Epithelial cell of proximal tubule (primary cell): Measurements from ENCODE around the gene ATP13A2. TPM values are rescaled to one million over a fixed set of nuclear protein-coding genes. Genes with fewer than 3 reads are reported as not detected.

ENCODE experiments used
- total RNA-seq: library from RNA; depleted of rRNA; stranded (reverse); fragments of >200 nt; gene quantifications from 2 replicates; pipeline ENCODE4 v1.2.3, GENCODE V29; 2015

ATP13A2 gene
- total RNA-seq, 1 donor from 2014 or later = 87.8 TPM

Other genes starting within 250 kb of the ATP13A2 start
- gene RNU1-2, start 115.9 kb downstream of the ATP13A2 start, total RNA-seq = under 0.01 TPM in 2 replicates
- 15.2 and 17.7 TPM in 2 replicates for gene CROCC, start 90.0 kb downstream of the ATP13A2 start, total RNA-seq
- gene MFAP2, start 31.3 kb downstream of the ATP13A2 start, total RNA-seq = 42.2 and 53.2 TPM in 2 replicates
- gene SDHB, start 42.1 kb upstream of the ATP13A2 start, total RNA-seq = 118 and 183 TPM in 2 replicates
- 1.5 and 15.2 TPM in 2 replicates for gene PADI2, start 107.5 kb upstream of the ATP13A2 start, total RNA-seq
- gene PADI1, start 193.2 kb upstream of the ATP13A2 start, total RNA-seq = 1.1 and 3.4 TPM in 2 replicates
- 0.07 TPM in 1 of 2 replicates, not detected in the other for gene PADI3, start 237.2 kb upstream of the ATP13A2 start, total RNA-seq